Jurkat, Clone E6-1 (cell line): Measurements from ENCODE around the gene HORMAD2.
A peak's percentile ranks its signal among the peaks of the same experiment; 100 is the strongest.

Source experiments
- DNase-seq: peaks from one replicate; pipeline ENCODE4 v3.0.0-alpha.2; 2011; ENCODE audit warnings: low read depth, low spot score
- H3K4me3 ChIP-seq: 2 replicates; pipeline ENCODE4 v1.5.1; 2011; ENCODE audit warnings: mild to moderate bottlenecking, low read length, control low read depth, moderate library complexity

Gene HORMAD2

GRCh38 chr22:30216710-30217109, 136.4 kb downstream of the HORMAD2 start:
- DNase-seq = no peak
- H3K4me3 ChIP-seq = no peak overlapping the region

DNA sequence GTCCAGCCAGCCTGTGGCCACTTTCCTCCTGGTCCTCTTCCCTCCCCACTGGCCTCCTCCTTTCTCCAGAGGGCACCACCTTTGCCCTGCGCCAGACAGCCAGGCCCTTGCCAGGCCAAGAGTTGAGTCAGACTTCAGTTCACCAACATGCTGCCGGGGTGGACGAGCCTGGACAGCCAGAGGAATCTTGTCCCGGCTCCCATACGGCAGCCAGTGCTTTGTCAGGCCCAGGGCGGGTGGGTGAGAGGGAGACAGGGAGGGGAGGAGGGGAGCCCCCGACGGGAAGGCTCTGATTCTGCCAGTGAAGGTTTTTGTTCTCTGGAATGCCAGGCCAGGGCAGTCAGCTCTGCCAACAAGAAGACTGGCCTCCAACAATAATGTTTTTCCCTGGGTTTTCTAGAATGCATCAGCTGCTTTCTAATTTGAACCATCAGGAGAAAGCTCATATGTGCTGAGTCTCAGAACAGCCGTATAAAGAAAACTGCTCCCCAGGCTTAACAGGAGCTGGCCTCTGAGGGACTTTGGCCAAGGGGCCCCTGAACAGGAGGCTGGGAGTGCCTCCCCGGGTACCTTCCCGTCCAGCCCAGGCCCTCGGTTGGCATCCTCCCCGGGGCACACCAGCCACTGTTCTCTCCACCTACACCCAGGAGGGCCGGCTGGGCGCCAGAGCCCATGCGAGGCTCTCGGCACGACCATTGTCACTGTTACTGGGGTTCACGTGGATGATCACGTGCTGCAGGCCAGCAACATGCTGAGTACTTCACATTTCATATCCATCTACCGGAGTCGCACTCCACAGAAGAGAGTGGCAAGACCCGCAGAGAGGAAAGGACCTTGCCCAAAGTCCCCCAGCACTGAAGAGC, 137.7 kb downstream of the HORMAD2 start:
- DNase-seq = no peak
- no peak overlapping the region for H3K4me3 ChIP-seq

GRCh38 chr22:30219049-30219654, 138.9 kb downstream of the HORMAD2 start:
- DNase-seq = no peak
- H3K4me3 ChIP-seq = no peak overlapping the region

- H3K4me3 ChIP-seq = no peak overlapping the region
- no peak for DNase-seq
Observed at GRCh38 chr22:30219668-30220278, 139.5 kb downstream of the HORMAD2 start.

DNA sequence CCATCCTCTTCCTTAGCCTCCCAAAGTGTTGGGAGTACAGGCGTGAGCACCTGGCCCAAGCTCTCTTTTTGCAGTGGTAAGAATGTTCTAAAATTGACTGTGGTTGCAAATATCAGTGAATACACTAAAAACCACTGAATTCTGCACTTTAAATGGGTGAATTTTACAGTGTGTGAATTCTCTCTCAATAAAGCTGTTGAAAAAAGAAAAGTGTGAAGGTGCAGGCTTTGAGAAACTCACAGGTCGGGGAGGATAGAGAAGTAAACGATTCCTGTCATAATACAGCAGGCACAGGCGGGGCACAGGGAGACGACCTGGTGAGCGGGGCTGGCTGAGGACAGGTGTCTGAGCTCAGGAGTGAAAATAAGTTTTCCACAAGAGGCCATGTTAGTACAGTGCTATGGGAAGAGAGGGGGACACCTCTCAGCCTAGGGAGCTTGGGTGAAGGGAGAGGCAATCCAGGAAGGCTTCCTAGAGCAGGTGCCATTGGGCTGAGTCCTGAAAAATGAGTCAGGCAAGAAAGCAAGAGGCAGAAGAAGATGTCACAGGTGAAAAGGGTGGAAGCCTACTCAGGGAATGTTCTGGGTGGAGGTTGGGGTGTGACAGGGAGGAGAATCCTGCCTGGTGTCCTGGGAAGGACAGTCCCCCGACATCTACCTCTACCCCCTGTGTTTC, 140.2 kb downstream of the HORMAD2 start:
- no peak for DNase-seq
- H3K4me3 ChIP-seq = peak overlapping the region; percentile 25

DNA sequence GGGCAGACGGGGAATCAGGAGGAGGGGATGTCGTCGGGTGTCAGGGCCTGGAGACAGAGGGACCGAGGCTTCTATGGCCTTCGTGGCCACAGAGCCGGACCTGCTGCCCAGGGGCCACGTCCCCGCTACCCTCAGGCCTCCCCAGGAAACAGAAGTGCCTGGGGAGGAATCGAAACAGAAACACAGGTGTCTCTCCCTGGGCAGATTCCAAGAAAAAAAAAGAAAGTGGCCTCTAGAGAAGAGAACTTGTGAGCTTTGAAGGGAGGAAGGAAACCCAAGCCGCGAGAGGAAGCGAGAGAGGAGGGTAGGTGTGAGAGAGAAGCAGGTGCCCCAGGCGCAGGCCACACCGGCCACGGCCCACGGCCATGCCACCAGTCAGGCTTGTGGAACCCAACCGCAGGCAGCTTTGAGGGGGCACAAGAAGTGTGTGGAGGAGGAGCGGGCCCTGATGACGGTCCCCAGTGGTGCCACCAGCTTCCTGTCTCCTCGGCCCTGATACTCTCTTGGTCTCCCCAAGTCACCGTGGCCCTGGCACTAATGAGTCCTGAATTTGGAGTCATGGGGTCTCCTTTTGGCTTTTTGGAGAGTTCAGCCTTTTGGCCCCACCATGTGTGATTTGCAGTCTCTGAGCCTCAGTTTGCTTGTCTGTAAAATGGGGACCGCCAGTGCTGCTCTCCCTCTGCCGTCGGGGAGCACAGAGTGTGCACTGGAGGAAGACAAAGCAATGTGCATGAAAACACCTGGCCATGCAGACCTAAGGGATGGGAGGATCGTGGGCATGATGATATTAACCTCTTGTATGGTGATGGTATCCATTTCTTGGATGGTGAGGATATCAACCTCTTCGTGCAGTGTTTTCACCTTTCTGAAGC, 141.1 kb downstream of the HORMAD2 start:
- H3K4me3 ChIP-seq = peak overlapping the region; percentile 25
- DNase-seq = peak; percentile 95

- no peak for DNase-seq
- H3K4me3 ChIP-seq = no peak overlapping the region
Observed at GRCh38 chr22:30222321-30222720, 142.1 kb downstream of the HORMAD2 start.

DNA sequence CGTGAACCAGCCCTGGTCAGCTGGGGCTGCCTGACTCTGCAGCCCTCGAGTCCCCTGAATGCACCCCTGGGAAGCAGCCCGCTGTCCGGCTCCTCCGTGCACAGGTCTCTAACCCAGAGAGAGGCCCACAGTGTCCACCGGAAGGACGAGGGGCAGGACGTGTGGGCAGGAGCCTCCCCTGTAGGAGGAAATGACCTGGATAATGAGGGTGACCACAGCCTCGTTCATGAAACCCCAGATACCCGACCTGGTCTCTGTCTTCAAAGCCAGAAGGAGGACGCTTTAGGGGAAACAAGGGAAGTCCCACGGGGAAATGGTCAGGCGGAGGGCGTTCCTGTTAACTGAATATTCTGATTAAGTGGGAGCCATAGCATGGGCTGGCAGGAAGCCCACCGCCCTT, 143.0 kb downstream of the HORMAD2 start:
- DNase-seq = no peak
- no peak overlapping the region for H3K4me3 ChIP-seq

DNA sequence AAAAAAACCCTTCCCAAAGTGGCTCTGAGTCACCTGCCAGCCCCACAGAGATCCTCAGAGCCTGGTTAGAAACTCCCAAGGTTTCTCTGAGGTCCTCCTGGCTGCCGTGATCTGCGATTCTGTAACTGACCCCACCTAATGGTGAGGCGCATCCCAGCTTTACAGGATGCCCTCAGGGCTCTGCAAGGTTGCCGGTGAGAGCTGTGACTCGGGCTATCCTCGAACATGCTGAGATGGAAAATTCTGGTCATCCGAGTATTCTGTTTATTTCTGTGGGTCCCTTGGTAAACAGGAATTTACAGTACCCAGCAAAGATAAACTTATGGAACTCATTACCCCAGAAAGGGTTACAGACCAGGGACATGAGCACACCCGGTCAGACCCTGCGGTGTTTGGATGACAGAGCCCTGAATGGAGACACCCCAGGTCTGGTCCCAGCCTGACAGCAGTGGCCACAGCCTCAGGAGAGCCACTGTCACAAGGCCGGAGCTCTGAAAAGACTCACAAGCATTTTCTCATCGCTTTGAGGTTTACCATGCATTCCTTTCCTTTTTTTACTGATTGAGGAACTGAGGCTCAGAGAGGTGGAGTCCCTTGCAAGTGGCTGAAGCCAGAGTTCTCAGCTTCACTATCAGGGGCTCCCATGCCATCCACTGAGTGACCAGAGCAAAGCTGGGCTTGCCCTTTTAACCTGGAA, 144.0 kb downstream of the HORMAD2 start:
- no peak for DNase-seq

GRCh38 chr22:30225220-30225927, 145.1 kb downstream of the HORMAD2 start:
- DNase-seq = no peak
- no peak overlapping the region for H3K4me3 ChIP-seq

More for the DNA sequence above, 144.0 kb downstream of the HORMAD2 start:
- no peak overlapping the region for H3K4me3 ChIP-seq

- no peak overlapping the region for H3K4me3 ChIP-seq
- DNase-seq = no peak
Observed at GRCh38 chr22:30226192-30226832, 146.0 kb downstream of the HORMAD2 start.
